ENCODE data around the gene PLEKHS1.

- TF ChIP-seq CTCF (IDR thresholded peaks at IDR 0.05): no peak
- TF ChIP-seq POLR2A (IDR thresholded peaks at IDR 0.05): no peak
Observed at GRCh38 chr10:113756940-113757543, 5.6 kb downstream of the PLEKHS1 start.

Measured in prostate gland (tissue), 2 donors.